DND-41 (cell line): Measurements from ENCODE around the gene S100A12.

ENCODE experiments used
- CTCF ChIP-seq: IDR thresholded peaks from 2 replicates; pipeline ENCODE4 v1.5.1; 2012; ENCODE audit warnings: borderline replicate concordance, low read length, moderate library complexity, mild to moderate bottlenecking; ENCODE audit not compliant: poor library complexity, severe bottlenecking; ENCODE audit errors: extremely low read depth
- EZH2 ChIP-seq: IDR thresholded peaks from 3 replicates; pipeline ENCODE4 v1.6.1; 2012; ENCODE audit warnings: borderline replicate concordance, low read depth, mild to moderate bottlenecking, moderate library complexity, low read length, inconsistent platforms; ENCODE audit not compliant: severe bottlenecking

GRCh38 chr1:153403421-153404085, 28.1 kb upstream of the S100A12 start:
- no peak for TF ChIP-seq CTCF
- no peak for TF ChIP-seq EZH2
